GM12892 (cell line): ENCODE measurements around the gene ATP6V1G3.

ENCODE experiments used
- POLR2A ChIP-seq: IDR thresholded peaks from 2 replicates; pipeline ENCODE4 v1.6.1; 2011; ENCODE audit warnings: low read depth, low read length, control low read depth
- POLR2AphosphoS5 ChIP-seq: IDR thresholded peaks from 2 replicates; pipeline ENCODE4 v1.6.1; 2011; ENCODE audit warnings: low read depth, low read length, control low read depth
- TAF1 ChIP-seq: IDR thresholded peaks from 2 replicates; pipeline ENCODE4 v1.6.1; 2011; ENCODE audit warnings: low read depth, mild to moderate bottlenecking, control low read depth, low read length, borderline replicate concordance

- TF ChIP-seq TAF1, result no peak
- no peak for TF ChIP-seq POLR2AphosphoS5
- no peak for TF ChIP-seq POLR2A
Measured at GRCh38 chr1:198564157-198564556, 23.7 kb upstream of the ATP6V1G3 start.
